ENCODE data around the gene NEU2.

GRCh38 chr2:233063976-233064411 lies 31.5 kb downstream of the NEU2 start:
- TF ChIP-seq CTCF (CRISPR knock-in tag; IDR thresholded peaks at IDR 0.05) (no peak), AFF4 (CRISPR knock-in tag; IDR thresholded peaks at IDR 0.05) (no peak), HMGXB3 (CRISPR knock-in tag; IDR thresholded peaks at IDR 0.05; ENCODE audit: borderline replicate concordance) (no peak), ZNF878 (CRISPR knock-in tag; IDR thresholded peaks at IDR 0.05) (no peak), RELA (CRISPR knock-in tag; IDR thresholded peaks at IDR 0.05) (no peak), MZF1 (CRISPR knock-in tag; IDR thresholded peaks at IDR 0.05; ENCODE audit: borderline replicate concordance) (no peak), ZNF446 (CRISPR knock-in tag; IDR thresholded peaks at IDR 0.05) (no peak), ZBTB33 (CRISPR knock-in tag; IDR thresholded peaks at IDR 0.05) (no peak), BRF2 (CRISPR knock-in tag; IDR thresholded peaks at IDR 0.05) (no peak)

Measured in HepG2 (cell line).